HG03103 (cell line): ENCODE results near the gene ASCL3.
"Not testable (repeated sequence)": the region's sequence is repeated elsewhere in the genome, so short reads cannot be mapped to it uniquely, and the experiment has no call there.

Experiments used
- ATAC-seq: cut with Tn5 transposase; IDR thresholded peaks from one replicate; pipeline ENCODE4 v1.9.1; 2021; ENCODE audit warnings: low read depth; ENCODE audit not compliant: unreplicated experiment

ASCL3 gene, protein sequence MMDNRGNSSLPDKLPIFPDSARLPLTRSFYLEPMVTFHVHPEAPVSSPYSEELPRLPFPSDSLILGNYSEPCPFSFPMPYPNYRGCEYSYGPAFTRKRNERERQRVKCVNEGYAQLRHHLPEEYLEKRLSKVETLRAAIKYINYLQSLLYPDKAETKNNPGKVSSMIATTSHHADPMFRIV

DNA sequence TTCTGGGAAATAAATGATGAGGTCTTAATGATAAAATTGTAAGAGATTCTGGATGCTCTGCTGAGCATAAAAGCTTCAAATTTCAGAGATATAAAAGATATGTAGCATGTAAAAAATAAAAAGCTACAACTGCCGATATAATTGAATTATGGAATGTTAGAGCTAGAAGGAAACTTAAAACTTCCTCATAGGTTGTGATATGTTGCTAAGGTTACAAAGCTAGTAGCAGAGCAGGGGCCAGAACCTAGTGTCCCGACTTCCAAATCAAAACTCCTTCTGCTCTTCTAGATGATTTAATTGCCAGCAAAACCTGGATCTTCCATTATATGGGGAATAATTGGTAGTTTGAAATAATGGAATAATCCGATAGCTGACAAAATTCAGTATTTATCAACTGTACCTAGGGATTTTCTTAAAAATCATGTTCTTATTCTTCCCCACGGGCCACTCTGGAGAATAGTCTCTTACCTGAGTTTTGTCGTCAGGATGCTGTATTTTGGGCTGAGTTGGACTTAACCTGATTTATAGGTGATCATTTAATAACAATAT is at the start of gene ASCL3:
Gene ASCL3, minus strand, starts transcription at position 499 of the 549 bp plus-strand sequence. CDS start 4,855 bp downstream, outside the sequence.
- no peak for ATAC-seq

DNA sequence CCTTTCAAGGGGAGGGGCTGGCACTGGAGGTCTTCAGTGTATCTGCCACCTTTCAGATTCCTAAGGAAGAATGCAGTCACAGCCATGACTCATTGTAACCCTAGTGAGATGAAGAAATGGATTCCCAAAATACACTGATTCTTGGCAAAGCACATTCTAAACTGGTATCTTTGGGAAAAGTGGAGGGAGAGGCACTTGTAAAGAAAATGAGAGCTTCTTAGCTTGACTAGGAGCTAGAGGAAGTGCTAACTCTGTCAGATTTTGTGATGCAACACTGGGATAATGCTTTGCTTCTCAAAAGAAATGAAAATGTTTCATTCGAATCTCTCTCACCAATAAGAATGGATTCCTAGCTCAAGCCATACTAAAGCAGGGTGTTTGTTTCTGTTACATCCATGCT is 46.6 kb upstream of the ASCL3 start:
- ATAC-seq: no peak

DNA sequence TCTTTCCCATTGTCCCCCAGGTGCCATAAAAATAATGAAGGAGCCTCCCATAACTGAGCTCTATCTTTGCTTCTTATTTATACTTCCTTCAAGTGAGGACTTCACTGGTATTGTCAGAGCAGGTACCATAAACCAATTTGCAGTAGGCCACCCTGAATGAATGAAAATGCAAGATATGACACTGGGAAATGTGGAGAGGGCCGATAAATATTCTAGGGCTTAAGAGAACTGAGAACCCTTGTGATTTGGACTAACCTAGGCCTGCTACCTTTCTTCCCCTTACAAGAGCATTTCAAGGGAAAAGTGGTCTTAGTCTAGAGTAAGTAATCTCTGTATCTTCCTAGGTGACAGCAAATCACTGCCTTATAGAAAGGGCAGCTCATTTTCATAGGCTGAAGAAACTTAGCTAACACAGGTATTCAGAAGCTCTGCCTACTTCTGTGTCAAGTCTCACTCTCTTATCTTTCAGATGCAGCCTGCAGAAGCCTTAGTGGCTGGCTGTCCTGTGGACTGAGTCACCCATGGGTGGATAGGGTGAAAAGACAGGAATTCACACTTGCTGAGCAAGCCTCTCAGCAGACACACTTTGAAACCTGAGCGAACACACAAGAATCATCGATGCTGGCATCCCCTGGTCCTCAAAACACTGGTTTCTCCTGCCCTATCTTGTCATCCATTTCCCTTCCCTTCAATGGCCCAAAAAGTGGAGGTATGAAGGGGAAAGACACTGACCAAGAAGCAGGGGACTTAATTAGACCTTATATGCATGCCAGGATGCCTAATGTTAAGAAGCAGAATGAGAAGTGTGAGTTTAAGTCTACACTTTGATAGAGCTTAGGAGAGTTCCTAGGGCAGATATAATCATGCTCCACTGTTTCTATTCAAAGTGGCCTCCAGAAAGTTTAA is 45.8 kb upstream of the ASCL3 start:
- ATAC-seq: no peak

DNA sequence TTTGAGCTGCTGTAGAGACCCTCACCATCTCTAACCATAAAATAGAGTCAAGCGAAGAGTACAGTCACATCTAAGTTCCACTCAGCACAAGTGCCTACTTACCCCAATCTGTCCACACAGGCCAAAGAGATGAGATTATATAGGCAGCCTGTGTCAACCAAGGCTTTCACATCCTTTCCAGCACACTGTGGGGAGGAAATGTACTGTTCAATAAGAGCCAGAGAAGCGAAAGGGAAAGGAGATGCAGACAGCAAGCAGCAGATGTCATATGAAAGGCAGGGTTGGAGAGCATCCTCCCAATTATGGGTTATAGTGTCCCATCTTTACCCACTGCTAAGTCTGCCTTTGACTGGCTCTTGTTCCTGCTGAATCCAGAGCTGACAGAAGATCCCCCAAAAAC is 44.6 kb upstream of the ASCL3 start:
- no peak for ATAC-seq

DNA sequence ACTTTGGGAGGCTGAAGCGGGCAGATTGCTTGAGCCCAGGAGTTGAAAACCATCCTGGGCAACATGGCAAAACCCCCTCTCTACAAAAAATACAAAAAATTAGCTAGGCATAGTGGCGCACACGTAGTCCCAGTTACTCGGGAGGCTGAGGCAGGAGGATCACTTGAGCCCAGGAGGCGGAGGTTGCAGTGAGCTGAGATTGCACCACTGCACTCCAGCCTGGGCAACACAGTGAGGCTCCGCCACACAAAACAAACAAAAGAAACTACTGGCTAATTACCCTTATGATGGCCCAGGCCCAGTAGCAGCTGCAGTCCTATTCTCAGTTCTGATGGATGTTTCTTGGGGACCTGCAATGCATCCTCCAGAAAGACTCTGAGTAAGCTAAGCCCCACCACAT is 44.0 kb upstream of the ASCL3 start:
- not testable (repeated sequence) for ATAC-seq

DNA sequence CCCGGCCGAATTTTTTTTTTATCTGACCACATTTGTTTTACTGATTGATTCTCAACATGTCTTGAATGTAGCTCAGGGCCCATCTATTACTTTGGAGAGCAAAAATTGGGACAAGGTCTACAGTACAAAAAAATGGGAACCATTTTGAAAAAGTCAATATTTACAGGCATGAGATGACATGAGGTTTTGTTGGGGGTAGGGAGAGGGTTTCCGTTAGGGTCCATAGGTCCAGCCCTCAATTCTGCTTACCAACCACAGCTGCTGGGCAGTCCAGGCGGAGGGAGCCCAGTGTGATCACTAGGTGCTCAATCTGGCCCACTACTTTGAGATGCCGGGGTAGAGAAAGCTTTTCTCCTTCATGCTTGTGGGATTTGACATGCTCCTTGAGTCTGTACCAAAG is 42.6 kb upstream of the ASCL3 start:
- no peak for ATAC-seq

DNA sequence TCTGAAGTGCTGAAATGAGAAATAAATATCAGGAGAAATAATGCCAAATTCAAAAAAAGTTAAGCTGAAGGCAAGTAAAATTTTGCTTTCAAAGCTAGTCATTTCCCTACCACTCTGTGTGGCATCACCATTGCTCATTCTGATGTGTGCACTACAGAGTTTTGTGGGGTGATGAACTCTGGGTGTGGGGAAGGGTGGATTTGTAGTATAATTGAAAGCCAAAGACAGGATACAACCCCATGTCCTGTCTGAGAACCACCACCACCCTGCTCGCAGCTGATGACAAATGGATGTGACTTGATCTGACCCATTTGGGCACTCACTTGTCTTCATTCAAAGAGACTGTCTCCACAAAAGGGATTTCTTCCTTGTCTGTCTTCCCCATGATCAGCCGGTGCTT is 40.7 kb upstream of the ASCL3 start:
- no peak for ATAC-seq

DNA sequence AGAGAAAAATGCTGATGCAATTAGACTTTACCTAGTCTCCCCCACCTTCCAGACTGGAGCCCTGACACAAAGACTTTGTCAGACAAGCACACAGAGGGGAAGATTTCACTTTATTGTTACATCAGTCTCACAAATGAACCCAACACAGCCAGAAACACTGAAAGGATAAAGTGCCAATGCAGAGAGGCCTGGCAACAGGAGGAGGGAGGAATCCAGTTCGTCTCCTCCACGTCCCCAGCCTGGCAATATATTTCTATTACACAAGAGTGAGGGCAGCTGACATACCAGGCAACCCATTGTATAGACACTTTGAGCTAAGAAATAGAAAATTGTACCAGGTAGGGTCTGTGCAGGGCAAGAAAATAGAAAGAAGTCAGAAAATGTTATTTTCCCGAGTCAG is 37.7 kb upstream of the ASCL3 start:
- ATAC-seq: no peak

DNA sequence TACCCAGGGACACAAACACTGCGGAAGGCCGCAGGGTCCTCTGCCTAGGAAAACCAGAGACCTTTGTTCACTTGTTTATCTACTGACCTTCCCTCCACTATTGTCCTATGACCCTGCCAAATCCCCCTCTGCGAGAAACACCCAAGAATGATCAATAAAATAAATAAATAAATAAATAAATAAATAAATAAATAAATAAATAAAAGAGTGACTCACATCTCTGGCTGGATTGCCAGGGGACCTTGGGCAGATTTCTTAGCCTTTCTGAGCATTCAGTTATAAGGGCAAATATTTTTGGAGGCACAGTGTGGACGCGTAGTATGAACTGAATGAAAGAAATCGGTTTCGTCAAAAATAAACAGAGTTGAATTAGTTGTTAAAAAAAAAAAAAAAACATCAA is 36.5 kb upstream of the ASCL3 start:
- not testable (repeated sequence) for ATAC-seq

DNA sequence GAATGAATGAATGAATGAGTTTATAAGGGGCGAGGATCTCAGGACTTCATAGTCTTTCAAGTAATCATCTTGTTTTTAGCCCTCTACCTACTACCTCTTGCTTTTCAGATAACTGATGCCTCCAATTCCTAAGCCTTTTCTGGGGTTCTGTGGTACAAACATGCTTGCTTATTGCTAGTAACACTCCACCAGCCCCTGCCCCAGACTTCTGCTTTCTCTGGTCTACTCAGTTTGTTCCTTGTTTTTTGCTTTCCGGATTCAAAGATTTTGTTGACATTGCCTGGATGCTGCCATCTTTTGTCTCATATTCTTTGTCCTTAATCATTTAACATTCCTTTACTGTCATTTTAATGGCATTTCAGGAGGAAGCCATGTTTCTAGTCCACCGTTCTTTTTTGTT is 30.3 kb upstream of the ASCL3 start:
- no peak for ATAC-seq

DNA sequence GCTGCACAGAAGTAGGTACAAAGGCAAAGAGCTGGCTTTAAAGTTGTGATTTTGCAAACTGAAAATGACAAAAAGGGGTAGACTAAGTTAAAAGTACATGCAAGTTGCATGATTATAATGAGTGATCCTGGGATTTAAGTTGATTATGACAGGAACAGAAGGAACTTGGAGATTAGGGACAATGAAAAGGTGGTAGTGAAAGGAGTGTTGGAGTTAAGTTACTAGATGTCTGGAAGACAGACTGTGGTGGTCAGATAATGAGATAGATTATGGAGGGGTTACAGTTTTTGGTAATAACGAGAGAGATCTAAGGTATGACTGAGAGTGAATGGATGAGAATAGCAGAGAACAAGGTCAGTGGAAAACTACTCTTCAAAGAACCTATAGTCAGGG is 29.1 kb upstream of the ASCL3 start:
- ATAC-seq: no peak

DNA sequence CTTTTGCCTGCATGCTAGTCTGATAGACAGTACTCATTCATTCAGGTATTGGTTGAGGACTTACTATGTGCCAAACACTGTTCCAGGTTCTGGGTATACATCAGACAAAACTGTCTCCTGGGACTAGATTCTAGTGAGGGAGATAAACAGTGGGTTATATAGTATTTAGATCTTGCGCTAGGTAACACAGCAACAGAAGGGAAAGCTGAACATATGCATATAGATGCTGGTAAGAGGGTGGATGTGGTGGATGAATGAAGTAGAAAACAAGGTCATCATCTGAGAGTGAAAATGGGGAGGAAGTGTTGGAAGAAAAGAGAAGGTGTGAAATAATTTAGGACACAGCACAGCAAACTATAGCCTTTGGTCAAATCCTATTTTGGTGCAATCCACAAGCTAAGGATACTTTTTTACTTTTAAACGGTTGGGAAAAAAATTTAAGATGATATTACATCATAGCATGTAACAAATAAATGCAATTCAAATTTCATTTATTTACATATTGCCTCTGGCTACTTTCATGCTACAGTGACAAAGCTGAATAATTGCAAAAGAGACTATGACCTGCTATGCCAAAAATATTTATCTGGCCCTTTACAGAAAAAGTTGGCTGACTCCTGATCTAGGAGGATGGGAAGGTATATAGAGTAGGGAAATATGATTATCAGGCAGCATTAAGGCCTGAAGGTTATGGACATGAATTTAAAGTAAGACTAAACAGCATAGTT is 28.5 kb upstream of the ASCL3 start:
- no peak for ATAC-seq

DNA sequence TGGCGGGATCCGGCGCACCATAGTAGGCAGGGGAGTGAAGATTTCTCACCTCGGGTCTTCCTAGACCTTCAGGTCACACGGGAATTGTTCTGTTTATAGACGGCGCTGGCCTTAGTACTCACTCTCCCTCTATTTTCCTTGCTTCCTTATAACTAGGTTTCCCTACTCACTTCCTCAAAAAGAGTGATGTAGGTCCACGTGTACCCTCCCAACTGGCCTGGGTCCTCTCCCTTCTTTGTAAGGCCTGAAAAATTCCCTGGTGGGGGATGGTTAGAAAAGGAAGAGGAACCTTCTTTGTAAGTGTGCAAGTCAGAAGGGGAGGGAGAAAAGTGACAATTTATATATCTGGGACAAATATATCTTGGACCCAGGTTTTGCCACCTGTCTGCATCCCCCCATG is 24.4 kb upstream of the ASCL3 start:
- no peak for ATAC-seq

DNA sequence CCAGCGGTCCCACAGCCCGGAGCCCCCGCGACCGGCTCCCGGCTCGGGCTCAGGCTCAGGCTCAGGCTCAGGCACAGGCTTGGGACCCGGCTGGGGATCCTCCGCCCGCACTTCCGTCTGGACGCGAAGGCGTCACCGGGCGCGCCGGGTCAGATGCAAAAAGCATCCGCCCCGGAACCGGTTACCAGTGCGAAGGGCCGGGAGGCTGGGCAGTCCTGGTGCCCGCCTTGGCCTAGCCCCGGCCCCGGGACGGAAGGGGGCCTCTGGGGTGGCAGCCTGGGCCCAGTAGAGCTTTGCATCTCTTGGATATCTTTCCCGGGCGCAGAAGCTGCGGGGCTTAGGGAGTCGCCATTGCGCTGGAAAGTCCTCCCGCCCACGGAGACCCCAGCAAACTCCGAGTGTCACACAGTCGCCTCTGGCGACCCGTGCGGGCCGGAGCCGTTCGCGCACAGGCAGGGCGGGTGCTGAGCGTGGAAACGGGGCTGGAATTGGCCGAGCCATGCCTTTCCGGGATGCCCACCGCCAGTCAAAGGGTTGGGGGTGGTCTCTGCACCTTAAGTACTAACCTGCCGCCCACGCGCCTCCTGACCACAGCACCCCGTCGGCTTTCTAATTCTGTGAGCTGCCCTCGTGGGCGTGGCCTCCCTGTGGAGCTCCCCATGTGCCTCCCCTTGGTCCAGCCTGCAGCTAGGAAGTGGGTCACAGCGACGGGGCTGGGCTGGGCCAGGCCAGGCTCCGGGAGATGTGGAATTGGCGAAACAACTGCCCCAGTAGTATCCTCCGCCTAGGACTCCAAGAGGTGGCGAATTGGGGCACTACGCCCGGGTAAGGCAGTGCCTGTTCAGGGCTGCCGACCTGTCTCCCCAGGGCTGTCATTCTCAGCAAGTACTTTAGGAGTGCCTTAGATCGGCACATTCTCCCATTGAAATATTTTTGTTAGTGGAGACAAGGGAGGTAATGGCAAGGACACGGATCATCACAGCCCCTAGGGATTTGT is 21.8 kb upstream of the ASCL3 start, which contains the start of gene TMEM9B:
Gene TMEM9B, minus strand, starts transcription at position 119 of the 997 bp plus-strand sequence. CDS start 129 bp downstream, outside the sequence.
- ATAC-seq: peak; percentile 72

DNA sequence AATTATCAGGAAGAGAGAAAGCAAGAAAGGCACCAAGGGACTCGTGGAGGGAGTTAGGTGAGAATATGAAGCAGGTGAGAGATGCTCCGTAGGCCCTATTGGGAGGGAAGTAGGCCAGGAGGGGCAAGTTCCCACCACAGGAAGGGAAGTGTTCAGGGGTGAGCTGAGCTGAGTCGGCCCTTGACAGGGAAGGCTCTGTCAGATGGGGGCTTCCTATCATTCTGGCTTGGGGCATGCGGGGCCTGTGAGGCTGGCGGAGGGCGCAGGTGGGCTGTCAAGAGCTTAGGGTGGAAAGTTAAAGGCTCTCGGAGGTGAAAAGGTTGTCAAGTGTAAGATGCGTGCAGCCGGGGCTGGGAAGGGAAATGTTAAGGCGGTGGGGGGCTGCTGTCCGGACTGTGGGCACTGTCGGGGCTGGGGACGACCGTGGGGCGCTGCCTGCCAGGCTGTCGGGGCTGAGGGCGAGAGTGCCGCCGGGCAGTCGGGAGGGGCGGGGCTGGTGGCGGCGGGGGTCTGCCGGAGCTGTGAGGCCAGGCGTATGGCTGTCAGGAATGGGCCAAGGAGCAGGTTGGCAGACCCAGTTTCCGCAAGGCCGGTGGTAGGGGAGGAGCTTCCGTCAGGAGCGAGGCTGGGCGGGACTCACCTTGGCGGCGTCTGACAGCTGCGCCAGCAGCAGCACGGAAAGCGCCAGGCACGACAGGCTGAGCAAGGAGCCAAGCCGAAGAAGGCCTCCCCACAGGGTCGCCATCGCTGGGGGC is 20.9 kb upstream of the ASCL3 start:
- peak; percentile 47 for ATAC-seq

DNA sequence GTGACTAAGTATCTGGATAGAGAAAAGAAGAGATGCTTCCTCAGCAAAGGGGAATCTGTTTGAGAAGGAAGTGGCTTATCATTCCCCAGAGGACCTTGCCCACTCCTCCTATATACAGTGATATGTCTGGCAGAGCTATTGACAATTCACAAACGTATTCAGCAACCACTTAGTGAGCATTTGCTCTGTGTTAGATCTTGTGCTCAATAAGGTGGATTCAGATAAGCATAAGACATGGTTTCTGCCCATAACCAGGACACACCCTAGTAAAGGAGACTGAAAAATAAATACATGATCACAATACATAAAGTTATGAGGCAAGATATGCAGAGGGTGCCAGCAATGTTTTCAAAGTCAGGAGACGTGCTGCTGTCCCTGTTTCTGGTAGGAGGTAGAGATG is 20.0 kb upstream of the ASCL3 start:
- no peak for ATAC-seq

DNA sequence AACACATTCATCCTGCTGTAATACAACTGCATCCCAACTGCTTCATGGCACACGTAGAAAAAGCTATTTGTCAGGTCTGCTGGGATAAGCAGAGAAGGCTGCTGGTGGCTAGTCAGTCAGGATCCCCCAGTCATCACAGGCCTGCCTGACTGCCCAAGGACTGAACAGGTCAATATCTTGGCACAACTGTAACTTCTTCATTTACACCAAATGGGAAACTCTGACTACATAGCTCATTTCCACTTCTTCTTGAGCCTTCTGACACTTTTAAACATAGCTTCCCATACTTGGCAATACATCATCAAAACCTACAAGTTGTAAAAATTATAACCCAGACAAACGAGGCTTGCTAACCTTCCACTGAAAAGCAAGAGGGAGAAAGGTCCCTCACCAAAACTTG is 18.6 kb upstream of the ASCL3 start:
- no peak for ATAC-seq

DNA sequence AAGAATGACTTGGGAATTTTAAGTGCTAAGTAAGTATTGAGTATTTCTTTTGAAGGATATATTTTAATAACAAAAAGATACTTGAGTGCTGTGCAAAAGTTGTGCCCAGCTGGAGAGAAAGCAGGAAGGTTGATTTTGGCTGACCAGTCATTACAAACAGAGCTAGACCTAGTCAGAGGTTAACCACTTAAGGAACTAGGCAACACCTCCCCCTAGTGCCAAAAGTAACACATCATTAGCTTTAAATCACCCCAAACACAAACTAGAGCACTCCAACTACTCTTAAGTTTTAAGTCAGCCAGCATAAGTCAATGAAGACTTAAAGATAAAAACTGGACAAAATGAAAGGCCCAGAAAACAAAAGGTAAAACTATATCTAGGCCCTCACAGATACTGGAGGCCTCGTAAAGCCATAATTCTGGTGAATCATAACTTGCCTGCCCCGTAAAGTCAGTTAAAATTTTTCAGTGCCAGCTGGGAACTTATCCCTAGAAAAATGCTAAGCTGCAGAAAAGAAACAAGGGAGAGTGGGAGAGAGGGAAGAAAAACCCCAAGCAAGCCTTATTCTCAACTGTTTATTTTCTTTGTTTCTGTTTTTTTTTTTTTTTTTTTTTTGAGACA is 16.8 kb upstream of the ASCL3 start:
- ATAC-seq: no peak

DNA sequence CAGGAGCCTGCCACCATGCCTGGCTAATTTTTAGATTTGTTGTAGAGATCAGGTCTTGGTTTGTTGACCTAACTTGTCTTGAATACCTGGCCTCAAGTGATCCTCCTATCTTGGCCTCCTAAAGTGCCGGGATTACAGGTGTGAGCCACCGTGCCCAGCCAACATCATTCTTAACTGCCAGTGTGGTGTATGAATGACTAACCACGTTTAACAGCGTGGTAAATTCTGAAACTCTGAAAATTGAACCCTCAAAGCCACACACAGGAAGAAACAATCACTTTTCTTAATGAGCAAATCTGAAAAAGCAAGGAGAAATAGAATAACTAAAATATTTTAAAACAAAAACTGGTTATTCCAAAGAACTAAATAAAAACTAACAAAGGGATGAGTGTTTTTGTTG is 14.0 kb upstream of the ASCL3 start:
- no peak for ATAC-seq
